Cerebellar cortex (tissue), 1 donor: ENCODE measurements around the gene GRIK3.
A peak's percentile ranks its signal among the peaks of the same experiment; 100 is the strongest.
"Not testable (repeated sequence)": the region's sequence is repeated elsewhere in the genome, so short reads cannot be mapped to it uniquely, and the experiment has no call there.

Experiments used
- DNase-seq: peaks from one replicate; pipeline ENCODE4 v3.0.0-alpha.2; 2015; ENCODE audit warnings: low spot score

Gene GRIK3

DNA sequence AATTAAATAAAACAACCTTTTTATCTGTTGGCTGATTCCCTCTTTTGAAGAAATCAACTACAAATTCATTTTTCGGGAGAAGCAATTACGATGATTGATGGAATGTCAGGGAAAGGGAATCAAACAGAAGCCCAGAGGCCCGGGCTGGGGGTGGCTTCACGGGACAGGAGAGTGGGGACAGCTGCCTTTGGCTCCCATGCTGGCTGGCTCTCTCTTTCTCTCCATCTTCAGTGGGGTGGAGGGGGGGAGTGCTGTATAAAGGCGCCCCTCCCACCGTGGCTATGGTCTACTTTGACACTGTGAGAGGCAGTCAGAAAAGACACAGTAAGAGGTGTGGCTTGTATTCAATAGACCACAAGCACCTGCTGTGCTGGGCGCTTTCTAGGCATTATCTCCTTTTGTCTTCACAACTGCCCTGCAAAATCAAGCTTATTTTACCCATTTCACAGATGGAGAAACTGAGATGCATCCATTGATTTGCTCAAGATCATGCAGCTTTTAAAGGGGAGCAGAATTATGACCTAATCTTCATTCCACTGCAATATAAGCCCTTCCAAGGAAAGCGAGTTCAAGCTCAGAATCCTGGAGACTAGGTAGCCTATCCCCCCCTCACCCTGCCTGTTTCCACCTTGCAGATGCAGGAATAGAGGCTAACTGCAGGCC, 92.9 kb downstream of the GRIK3 start:
- no peak for DNase-seq

DNA sequence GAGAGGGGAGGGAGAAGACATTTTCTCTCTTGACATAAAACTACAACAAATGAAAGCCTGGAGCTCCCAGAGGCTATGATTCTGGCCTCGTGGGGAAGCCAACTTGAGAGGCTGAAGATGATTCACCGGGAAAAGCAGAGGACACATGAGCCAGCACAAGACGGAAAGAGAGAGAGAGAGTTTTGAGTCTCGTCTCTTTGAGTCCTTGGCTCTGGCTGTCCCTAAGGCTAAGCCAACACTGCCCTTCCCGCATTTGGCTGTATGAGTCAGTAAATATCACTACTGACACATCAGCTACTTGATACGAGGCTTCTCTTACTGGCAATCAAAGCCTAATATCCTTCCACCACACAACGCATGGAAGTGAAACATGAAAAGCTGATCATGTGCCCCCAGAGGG, 95.5 kb downstream of the GRIK3 start:
- DNase-seq: no peak

DNA sequence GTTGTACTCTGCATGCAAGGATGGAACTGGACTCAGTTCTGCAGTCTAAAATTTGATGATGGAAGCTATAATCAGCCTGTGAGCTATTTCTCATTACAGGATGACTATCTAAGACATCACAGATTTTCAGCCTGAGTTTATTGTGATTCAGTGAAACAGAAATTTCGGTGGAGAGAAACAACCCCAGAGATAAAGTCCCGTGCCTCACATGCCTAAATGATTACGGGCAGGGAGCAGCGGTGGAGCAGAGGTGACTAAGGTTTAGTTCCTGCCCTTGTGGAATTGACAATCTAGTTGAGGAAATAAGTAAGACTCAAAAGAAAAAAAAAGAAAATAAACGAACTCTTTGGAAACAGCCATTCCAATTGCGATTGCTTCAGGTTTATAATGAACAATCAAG, 96.9 kb downstream of the GRIK3 start:
- no peak for DNase-seq

DNA sequence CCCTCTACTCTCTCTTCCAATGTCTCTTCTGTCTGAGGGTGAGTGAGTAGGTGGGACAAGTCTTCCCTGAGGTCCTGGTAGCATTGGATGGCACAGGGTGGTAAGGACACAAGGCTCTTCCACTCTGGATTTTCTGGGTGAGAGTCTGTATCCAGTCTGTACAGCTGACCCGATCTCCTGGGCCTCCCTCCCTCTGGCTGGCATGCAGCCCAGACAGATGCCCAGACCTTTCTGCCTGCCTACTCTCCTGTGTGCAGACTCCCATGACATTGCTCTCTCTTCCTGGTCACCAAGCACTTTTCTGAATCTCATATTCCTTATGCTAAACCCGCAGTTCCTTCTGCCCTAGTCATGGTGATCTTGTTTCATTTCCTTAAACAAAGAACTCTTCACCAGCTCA, 100.3 kb downstream of the GRIK3 start:
- DNase-seq: no peak

DNA sequence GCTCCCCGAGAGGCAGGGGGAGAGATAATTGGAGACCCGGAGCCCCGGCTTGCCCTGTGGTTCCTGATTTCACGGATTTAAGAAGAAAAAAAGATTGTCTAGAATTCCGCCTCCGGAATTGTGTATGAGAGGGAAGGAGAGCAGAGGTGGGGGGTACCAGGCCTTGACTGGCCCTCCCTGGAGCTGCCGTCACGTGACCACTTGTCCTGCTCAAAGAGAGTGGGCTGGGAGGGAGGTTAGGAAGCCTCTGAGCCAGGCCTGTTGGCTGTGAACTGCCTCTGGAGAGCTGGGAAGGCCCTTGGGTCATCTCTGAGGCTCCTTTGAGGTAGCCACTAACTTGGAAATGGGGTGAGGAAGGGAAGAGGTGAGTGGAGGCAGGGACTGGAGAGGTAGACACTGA, 106.5 kb downstream of the GRIK3 start:
- no peak for DNase-seq

DNA sequence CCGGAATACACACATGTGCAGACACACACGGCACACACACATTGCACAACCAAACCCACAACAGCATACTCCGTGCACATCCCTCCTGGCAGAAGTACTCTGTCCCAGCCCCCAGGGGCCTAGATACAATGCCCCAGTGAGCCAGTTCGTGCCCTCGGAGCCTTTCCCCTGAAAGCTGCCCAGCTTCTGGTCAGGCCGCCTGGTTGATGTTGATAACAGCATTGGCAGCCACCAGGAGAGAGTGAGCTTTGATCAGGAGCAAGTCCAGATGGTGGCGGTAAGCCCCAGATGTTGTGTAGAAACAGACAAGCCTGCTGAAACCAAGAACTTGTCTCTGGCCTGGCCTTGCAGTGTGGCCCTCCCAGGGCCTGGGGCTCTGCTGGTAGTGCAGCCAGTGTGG, 109.1 kb downstream of the GRIK3 start:
- DNase-seq: no peak

DNA sequence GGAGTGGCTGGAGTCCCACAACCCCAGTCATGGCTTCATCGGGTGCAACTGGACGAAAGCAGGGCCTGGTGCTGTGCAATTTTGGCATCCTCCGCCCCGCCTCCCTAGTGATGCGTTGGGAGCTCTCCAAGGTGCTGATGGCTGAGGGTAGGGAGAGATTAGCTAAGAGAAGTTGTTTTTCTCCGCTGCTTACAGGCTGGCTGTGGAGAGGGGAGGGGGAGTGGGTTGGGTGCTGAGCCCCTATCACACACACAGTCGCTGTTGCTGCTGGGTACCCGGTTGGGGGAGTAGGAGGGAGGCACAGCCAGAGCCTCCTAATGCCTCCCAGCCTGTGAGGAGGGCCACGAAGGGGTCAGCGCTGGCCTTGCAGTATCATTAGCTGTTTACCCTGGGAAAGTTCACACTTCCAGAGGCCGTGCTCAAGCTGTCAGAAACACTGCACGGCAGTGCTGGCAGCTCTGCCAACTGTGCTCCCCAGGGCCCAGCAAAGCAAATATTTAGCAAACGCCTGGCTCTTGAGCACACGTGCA, 110.0 kb downstream of the GRIK3 start:
- peak; percentile 14 for DNase-seq

DNA sequence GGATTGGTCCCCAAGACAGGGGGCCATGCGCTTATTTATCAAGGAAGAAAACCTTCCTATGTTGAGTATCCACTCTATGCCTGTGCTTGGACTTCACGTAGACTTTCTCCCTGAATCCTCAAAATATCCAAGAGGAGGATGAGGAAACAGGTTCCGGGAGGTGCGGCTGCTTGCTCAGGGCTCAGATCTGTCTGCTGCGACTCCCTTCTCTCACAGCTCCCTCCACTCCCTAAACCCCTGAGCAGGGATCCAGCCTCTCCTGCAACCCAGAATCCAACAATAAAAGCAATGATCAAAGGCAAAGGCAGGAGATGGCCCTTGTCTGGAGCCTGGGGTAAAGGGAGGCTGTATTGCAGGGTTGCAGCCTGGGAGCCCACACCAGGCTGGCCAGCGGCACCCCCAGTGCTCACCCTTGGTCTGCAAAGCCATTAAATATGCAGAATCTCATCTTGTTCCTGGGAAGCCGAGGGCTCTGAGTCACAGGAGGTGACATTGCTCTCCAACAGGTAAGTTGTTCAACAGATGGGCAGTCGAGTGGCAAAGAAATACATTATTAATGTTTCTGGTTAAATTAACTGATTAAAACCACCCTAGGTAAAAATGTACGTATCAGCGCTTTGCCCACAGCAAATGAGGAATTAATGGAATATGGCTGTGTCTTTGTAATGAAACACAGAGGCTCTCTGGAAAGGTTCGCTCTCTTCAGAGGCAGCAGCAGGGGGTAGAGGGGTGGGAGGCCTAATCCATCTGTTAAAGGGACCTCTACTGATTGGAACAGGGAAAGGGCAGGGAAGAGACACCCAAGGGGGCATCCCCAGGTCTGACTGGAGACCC, 111.5 kb downstream of the GRIK3 start:
- DNase-seq: no peak

DNA sequence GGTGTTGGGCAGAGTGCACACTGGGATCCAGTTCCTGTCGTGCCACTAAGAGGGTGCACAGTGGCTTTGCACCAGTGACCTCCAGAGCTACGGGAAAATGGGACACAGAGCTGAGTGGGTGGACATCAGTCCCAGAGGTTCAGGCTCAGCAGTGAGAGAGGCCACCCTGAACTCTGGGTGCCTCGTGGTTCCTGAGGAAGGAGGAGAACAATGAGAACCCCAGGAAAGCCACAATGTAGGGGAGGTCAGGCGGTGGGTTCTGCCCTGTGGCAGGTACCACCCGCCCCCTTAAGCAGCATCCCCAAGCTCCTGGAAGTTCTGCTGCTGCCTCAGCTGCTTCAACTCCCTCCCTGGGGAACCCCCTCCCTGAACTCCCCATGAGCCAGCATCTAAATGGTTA, 112.2 kb downstream of the GRIK3 start:
- DNase-seq: no peak

DNA sequence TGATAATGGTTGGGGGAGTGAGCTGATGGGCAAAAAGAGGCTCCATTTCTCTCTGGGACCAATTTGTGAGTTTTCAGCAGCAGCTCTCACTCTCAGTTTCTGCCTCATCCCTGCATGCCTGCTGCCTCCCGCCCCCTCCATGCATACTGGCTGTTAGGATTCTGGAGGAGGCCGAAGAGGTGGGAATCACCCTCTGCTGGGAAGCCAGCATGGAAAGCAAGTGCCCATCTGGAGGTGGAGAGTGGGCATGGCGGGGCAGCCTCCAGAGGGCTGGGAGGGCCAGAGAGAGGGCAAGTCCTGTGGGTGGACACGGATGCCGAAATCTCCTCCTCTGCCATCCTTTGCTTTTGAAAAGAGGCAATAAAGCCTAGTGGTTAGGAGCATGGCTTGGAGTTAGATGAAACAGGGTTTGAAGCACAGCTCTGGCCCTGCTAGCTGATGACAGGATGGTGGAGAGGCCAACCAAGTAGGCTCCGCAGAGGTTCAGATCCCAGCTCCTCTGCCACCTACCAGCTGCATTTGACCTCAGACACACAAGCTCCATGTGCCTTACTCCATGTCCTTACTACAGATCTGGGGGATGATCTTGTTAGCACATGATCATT, 113.4 kb downstream of the GRIK3 start:
- no peak for DNase-seq

DNA sequence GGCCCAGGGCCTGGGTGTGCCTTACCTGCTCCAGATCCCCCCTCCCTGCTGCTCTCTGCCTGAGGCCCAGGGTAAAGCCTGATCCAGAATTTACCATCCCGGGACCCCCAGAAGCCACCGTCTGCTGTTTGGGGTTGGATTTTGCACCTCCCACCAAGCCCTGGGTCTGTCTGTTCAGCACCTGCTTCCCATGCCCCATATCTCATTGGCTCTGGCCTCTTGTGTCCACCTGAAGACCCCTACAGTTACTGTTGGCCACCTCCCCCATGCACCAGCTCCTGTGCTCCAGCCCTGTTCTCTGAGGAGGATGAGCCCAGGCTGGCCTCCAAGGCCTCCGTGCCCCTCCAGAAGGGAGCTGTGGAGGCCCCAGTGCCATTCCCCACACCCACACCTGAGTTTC, 113.9 kb downstream of the GRIK3 start:
- no peak for DNase-seq

DNA sequence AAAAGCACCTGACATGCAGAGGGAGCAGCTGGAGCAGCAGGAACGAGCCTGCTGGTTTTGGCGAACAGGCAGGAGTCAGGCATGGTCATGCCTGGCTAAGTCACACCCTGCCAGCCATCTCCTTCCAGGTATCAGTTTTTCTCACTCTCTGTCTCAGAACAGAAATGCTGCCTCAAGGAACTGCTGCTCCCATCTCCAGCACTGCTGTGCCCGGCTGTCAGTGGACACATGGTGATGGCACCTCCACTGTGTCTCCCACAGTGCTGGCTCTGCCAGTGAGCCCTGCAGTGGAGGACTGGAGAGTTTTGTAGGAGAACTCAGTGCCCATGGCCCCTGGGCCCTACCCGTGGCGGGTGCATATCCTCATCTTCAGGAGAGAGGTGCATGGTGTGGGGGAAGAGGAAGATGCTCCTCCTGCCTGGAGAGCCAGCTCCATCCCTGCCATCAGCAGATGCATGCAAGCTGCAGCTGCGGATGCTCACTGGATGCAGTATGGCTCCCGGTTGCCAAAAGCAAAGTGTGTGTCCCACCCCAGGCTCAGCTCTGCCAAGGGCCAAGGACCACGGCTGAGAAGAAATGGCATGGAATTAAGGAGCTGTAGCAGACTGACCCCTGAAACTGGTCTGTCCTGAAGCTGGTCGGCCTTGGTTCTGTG, 114.7 kb downstream of the GRIK3 start:
- DNase-seq: no peak

DNA sequence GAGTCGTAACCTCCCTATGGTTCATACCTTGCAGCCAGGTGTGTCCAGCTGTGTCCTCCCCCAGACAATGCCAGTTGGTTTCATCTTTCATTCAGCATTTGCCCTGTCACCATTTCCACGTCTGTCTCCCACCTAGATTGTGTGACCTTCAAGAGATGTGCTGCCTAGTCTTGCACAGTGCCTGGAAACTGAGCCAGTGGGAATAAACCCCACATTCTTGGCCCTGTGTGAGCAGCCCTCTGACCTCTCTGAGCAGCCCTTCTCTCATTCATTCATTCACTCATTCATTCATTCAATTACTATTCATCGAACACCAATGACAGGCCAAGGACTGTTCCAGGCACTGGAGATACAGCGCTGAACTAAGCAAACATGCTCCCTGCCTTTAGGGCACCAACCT, 115.7 kb downstream of the GRIK3 start:
- DNase-seq: no peak

DNA sequence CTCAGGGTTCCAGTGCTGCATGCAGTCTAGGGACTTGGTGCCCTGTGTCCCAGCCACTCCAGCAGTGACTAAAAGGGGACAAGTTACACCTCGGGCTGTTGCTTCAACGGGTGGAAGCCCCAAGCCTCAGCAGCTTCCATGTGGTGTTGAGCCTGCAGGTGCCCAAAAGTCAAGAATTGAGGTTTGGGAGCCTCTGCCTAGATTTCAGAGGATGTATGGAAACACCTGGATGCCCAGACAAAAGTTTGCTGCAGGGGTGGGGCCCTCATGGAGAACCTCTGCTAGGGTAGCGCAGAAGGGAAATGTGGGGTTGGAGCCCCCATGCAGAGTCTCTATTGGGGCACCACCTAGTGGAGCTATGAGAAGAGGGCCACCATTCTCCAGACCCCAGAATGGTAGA, 117.8 kb downstream of the GRIK3 start:
- DNase-seq: not testable (repeated sequence)

DNA sequence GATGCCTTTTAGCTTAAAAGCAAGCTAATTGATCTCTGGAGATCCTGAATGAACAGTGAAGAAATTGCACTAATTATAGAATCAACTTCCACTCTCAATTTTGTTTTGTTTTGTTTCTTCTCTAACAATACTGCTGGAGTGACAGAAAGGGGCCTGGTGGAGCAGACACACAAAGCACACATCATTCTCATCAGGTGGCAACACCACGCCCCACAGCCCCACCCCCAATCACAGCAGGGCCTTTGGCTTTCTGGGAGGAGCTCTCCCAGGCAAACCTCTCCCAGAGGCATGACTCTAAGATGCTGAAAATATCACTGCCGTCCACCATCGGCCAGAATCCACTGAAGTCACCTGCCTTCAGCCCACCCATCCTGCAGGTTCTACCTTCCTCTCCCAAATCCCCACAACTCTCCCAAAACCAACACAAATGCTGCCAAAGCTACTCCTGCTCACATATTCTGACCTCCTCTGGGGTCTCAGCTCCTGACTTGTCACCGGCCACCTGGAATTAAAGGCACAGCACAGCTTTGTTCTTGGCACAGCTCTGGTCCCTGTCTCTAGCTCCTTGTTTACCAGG, 120.7 kb downstream of the GRIK3 start:
- DNase-seq: no peak

DNA sequence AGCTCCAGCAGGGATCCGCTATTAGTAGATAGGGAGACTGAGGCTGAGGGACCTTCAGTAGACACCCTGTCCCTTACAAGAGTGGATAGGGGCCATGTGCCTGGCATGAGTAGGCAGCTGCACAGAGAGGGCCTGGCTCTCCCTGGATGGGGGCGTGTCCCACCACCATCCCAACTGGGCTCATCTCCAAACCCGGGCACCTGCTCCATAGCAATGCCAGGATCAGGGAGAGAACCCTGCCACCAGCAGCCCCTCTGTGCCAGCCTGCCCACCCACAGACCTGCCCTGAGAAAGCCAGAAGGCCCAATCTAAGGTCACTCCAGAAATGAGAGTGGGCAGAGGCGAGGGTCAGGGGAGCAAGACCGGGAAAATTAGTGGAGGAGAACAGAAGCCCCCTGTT, 121.3 kb downstream of the GRIK3 start:
- peak; percentile 36 for DNase-seq

DNA sequence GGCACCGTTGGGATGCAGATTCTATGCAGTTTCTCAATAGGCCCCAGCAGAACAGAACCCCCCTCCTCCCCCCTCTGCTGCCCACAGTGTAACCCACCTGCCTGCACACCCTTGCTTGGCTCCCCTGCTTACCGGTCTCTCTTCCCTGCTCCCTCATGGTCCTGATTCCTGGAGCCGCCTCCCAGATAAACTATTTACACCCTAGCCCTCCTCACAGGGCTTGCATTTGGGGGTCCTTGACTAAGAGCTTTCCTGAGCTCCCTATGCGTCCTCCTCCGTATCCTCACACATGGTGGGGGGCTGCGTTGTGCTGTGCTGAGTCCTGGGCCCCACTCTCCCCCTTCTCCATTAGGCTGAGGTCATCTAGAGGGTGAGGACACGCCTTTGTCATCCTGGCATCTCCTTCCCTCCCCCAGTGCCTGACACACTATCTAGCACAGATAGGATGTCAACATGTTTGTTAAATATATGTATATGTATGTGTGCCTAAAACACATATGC, 121.9 kb downstream of the GRIK3 start:
- DNase-seq: no peak

DNA sequence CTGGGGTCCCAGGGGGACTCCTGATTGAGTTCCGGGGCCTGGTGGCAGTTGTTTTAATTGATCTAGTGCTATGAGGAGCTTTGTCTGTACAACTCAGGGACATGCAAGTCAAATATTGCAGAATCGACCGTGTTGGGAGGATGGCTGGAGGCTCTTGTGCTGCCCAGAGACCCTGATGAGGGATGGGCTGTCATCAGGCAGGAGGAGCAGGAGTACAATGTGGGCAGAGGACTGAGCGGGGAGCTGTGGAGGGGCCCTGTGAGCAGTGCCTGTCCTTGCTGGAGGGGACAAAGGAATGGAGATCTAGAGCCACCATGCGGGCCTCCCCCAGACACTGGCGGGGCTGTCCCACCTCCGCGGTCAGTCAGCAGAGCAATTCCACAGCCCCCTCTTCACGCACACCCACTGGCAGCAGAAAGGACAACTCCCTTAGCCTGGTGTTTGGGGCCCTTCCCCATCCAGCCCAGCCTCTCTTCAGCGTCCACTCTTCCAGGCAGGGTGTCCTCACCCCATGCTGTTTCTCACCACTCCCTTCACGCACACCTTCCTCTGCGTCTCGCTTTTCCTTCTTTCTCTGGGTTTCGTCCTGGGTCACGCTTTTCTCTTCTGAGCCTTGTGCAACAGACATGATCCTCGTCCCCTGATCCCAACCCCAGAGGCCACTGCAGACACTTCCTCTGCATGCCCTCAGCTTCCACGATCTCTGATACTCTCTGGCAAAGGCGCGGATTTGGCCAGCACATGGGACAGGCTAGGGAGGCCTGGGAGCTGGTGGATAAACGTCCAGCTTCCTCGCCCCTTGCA, 122.6 kb downstream of the GRIK3 start:
- no peak for DNase-seq

DNA sequence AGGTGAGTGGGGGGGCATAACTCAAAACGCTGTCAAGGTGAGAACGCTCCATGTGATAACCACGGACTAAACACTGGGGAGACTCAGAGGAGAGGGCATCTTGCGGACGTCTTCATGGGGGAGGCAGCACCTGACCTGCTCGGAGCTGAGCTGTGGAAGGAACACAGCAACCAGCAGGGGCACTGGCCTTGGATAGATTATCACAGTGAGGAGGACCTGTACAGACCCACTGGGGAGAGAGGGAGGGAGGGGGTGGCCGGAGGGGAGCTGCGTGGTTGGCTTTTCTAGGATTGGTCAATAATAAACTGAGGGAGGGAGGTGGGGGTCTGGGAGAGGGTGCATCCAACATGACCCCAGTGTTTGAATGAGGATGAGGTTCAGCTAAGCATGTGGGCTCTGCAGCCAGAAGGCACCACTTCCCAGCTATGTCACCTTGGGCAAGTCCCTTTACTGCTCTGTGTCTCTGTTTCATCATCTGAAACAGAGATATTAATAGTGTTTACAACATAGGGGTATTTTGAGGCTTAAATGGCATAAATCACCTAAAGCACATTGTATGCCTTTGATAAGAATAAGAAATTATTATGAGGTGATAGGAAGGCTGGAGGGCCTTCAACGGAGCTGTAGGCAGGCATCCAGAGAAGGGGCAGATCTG, 123.3 kb downstream of the GRIK3 start:
- DNase-seq: no peak

DNA sequence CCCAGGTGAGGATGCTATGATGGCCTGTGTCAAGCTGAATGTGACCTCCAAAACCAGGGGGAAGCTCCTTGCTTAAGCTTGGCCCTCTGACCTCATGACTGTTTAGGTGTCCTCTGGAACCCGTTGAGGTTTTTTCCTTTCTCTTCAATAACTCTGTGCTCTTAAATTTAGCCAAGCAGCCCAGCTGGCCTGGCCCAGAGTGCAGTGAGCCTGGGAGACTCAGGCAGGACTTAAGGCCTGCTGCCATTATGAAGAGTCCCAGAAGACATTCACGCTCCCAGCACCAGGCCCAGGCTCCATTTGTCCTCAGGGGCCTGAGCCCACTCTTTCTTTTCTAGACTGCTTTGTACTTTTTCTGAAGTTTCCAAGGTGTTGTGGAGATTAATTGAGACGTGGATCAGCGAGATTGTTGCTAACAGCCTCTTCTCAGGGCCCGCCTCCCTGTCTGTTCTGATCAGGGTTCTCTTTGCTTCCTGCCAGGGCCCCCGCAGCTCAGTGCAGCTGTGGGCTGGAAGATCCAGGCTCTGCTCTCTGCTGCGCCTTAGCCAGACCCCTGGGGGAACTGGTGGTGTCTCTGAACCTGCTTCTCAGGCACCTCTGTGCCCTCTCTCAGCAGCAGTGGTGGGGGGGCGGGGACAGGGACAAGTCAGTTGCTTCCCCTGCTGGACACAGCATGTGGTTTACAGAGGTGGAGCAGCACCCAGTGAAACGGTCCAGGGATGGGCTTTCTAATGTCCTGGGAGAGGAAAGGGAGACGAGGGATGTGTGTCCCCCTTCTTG, 124.2 kb downstream of the GRIK3 start:
- DNase-seq: no peak
